ENCODE measurements around the gene CCDC27.
"Not testable (repeated sequence)": the region's sequence is repeated elsewhere in the genome, so short reads cannot be mapped to it uniquely, and the experiment has no call there.

GRCh38 chr1:3724416-3725030, 27.7 kb upstream of the CCDC27 start:
- TF ChIP-seq, protein P1, sequence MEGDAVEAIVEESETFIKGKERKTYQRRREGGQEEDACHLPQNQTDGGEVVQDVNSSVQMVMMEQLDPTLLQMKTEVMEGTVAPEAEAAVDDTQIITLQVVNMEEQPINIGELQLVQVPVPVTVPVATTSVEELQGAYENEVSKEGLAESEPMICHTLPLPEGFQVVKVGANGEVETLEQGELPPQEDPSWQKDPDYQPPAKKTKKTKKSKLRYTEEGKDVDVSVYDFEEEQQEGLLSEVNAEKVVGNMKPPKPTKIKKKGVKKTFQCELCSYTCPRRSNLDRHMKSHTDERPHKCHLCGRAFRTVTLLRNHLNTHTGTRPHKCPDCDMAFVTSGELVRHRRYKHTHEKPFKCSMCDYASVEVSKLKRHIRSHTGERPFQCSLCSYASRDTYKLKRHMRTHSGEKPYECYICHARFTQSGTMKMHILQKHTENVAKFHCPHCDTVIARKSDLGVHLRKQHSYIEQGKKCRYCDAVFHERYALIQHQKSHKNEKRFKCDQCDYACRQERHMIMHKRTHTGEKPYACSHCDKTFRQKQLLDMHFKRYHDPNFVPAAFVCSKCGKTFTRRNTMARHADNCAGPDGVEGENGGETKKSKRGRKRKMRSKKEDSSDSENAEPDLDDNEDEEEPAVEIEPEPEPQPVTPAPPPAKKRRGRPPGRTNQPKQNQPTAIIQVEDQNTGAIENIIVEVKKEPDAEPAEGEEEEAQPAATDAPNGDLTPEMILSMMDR (IDR thresholded peaks at IDR 0.05; ENCODE audit: low read depth, low read length, missing input control), result peak; percentile 89
- TF ChIP-seq, protein P2, sequence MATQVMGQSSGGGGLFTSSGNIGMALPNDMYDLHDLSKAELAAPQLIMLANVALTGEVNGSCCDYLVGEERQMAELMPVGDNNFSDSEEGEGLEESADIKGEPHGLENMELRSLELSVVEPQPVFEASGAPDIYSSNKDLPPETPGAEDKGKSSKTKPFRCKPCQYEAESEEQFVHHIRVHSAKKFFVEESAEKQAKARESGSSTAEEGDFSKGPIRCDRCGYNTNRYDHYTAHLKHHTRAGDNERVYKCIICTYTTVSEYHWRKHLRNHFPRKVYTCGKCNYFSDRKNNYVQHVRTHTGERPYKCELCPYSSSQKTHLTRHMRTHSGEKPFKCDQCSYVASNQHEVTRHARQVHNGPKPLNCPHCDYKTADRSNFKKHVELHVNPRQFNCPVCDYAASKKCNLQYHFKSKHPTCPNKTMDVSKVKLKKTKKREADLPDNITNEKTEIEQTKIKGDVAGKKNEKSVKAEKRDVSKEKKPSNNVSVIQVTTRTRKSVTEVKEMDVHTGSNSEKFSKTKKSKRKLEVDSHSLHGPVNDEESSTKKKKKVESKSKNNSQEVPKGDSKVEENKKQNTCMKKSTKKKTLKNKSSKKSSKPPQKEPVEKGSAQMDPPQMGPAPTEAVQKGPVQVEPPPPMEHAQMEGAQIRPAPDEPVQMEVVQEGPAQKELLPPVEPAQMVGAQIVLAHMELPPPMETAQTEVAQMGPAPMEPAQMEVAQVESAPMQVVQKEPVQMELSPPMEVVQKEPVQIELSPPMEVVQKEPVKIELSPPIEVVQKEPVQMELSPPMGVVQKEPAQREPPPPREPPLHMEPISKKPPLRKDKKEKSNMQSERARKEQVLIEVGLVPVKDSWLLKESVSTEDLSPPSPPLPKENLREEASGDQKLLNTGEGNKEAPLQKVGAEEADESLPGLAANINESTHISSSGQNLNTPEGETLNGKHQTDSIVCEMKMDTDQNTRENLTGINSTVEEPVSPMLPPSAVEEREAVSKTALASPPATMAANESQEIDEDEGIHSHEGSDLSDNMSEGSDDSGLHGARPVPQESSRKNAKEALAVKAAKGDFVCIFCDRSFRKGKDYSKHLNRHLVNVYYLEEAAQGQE (IDR thresholded peaks at IDR 0.05), result not testable (repeated sequence)
- TF ChIP-seq TAF1 (conservative IDR thresholded peaks at IDR 0.05); FOXA1 (IDR thresholded peaks at IDR 0.05); JUND (IDR thresholded peaks at IDR 0.05); MAX (IDR thresholded peaks at IDR 0.05); SP1 (IDR thresholded peaks at IDR 0.05); EGR1 (IDR thresholded peaks at IDR 0.05; ENCODE audit: low read depth in 2 of 2); ZBTB33 (IDR thresholded peaks at IDR 0.05); YY1 (IDR thresholded peaks at IDR 0.05); NR2F2 (IDR thresholded peaks at IDR 0.05); HNF4A (conservative IDR thresholded peaks at IDR 0.05): not testable (repeated sequence)
- peak; percentile 80 to 85 for TF ChIP-seq RAD21 (IDR thresholded peaks at IDR 0.05)
- TF ChIP-seq, protein P3, sequence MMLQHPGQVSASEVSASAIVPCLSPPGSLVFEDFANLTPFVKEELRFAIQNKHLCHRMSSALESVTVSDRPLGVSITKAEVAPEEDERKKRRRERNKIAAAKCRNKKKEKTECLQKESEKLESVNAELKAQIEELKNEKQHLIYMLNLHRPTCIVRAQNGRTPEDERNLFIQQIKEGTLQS (IDR thresholded peaks at IDR 0.05), result not testable (repeated sequence)

All from liver (tissue), 3 donors.